ENCODE data around the gene EHMT1. TPM values are rescaled to one million over a fixed set of nuclear protein-coding genes. Genes with fewer than 3 reads are reported as not detected.
A peak's percentile ranks its signal among the peaks of the same experiment; 100 is the strongest.

EHMT1 gene
- total and polyA plus RNA-seq, 8 donors, result 29.9 to 51.1 (median 32.6) TPM

DNA sequence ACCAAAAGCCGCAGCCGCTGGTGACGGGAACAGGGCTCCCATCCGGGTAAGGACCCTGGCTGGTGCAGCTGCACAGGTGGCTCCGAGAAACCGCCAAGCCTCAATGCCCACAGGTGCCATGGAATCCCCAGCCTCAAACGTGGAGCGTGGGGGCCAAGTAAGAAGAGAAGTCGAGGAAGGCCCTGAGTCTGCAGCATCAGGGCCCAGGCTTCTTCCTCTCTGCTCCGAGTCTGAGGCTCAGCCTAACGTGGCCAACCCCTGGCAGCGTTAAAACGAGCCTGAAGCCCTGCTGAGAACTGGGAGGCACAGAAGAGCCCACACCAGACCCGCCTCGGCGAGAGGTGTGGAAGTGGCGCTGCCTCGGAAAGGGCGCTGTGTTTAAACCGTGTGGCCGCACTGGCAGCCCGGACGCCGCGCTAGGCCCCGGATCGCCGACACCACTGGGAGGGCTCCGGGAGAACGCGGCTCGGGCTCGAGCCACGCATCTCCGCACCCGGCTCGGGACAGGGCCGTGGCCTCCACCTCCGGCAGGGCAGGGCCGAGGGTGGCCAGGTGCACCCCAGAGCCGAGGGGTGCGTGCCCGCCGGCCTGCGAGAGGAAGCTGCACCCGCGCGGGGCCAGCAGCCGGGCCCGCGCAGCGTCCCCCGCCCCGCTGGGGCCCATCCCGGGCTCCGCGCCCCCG is 29.2 kb upstream of the EHMT1 start:
- peak in 3 of 6 donors; percentile 53 to 82 (median 66) for DNase-seq
- ATAC-seq, result no peak
- H3K27ac ChIP-seq, result no peak overlapping the region
- no peaks in the 10 kb centered on the region for H3K9me3 ChIP-seq
- 5 to 9% methylated on average over 40 to 58 of the region's 58 CpGs for WGBS, 2 donors
- no peak for FAIRE-seq
- peak overlapping the region; percentile 38 to 86 (median 57) for H3K4me3 ChIP-seq
- peaks cover 0 to 11% (median 7%) of the 10 kb centered on the region in 3 donors for H3K36me3 ChIP-seq
- intact Hi-C loops (cut with DNase I), result no loop called here
- TF ChIP-seq, protein P1, sequence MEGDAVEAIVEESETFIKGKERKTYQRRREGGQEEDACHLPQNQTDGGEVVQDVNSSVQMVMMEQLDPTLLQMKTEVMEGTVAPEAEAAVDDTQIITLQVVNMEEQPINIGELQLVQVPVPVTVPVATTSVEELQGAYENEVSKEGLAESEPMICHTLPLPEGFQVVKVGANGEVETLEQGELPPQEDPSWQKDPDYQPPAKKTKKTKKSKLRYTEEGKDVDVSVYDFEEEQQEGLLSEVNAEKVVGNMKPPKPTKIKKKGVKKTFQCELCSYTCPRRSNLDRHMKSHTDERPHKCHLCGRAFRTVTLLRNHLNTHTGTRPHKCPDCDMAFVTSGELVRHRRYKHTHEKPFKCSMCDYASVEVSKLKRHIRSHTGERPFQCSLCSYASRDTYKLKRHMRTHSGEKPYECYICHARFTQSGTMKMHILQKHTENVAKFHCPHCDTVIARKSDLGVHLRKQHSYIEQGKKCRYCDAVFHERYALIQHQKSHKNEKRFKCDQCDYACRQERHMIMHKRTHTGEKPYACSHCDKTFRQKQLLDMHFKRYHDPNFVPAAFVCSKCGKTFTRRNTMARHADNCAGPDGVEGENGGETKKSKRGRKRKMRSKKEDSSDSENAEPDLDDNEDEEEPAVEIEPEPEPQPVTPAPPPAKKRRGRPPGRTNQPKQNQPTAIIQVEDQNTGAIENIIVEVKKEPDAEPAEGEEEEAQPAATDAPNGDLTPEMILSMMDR (IDR thresholded peaks at IDR 0.05), result no peak
- H3K4me1 ChIP-seq, result peaks cover 4 to 25% (median 11%) of the 10 kb centered on the region in 3 donors
- no peaks in the 10 kb centered on the region for H3K27me3 ChIP-seq

DNA sequence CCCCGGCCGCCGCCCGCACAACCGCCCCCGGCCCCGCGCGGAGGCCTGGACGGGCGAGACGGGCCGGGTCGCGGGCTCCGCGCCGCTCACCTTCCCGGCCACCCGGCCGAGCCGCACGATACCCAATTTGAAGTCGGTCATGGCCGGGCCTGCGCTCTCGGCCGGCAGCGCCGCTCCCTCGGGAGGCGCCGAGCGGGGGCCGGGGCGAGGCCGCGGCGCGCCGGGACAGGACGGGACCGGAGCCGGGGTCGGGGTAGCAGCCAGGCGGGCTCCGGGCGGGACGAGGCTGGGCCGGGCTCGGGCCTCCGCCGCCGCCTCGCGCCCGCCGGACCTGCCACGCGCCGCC is 28.7 kb upstream of the EHMT1 start:
- TF ChIP-seq, protein P1 (IDR thresholded peaks at IDR 0.05), result no peak
- Histone ChIP-seq H3K4me1 (peaks cover 4 to 25% (median 11%) of the 10 kb centered on the region in 3 donors), H3K4me3 (peak overlapping the region; percentile 38 to 86 (median 57)), H3K36me3 (peaks cover 0 to 11% (median 7%) of the 10 kb centered on the region in 3 donors), H3K27ac (no peak overlapping the region), H3K9me3 (no peaks in the 10 kb centered on the region), H3K27me3 (no peaks in the 10 kb centered on the region)
- ATAC-seq, result no peak
- no peak for DNase-seq
- FAIRE-seq, result no peak
- WGBS, 2 donors, result 0 to 1% methylated on average over 36 to 61 of the region's 61 CpGs
- intact Hi-C loops (cut with DNase I), result no loop called here

DNA sequence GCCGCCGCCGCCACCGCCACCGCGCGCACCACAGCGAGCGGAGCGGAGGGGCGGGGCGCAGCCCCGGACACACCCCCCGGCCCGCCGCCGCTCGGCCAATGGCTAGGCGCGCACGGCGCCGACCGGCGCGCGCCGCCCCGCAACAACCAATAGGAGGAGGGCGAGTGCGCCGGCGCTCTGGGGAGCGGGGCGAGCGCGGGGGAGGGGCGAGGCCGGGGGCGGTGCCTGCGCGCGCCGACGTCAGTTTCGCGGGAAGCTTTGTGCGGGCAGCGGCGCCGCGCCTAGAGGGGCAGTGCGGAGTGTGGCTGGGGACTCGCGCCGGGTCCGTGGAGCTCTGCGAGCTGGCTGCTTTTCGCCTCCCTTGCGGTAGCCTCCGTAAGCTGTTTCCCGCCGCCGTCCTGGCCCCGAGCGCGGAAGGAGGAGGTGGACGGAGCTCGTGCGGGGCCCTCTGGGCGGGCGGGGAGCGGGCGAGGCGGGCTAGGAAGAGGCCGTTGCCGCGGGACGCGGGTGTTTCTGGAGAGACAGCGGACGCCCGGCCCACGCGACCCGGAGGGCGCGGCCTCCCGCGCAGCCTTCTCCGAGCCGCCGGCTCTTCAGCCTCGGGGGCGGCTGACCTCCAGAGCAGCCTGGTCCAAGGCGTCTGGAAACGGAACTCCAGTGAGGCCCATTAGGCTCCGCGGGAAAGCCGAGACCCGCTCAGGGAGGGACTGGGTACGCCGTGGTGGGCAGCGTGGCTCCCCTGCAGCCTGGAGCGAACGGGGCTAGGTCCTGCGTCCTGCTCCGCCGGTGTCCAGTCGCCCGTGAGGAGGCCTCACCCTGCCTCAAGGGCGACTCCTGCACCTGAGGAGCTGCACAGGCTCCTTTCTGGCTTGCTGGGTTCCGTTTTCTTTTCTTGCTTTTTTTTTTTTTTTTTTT is 28.1 kb upstream of the EHMT1 start, which contains the start of gene ZMYND19:
TSS of gene ZMYND19 (minus strand) at position 44 of the 915 bp plus-strand sequence. CDS start 249 bp downstream, outside the sequence.
- Histone ChIP-seq H3K27ac (peak within 1 kb of the TSS in 2 of 4 donors; percentile 3 to 46), H3K36me3 (peaks cover 0 to 11% (median 7%) of the 10 kb centered on the region in 3 donors), H3K4me1 (peaks cover 4 to 25% (median 11%) of the 10 kb centered on the region in 3 donors), H3K27me3 (no peaks in the 10 kb centered on the region), H3K9me3 (no peaks in the 10 kb centered on the region), H3K4me3 (peak within 1 kb of the TSS; percentile 42 to 86 (median 57))
- TF ChIP-seq, protein P1 (IDR thresholded peaks at IDR 0.05), result no peak
- intact Hi-C loops (cut with DNase I), result no loop called here
- FAIRE-seq (no peak), ATAC-seq (peak; percentile 88 to 97 (median 93)), DNase-seq (peak; percentile 84 to 98 (median 93))
- WGBS, 2 donors, result 1% methylated on average over 58 to 113 of the region's 113 CpGs

DNA sequence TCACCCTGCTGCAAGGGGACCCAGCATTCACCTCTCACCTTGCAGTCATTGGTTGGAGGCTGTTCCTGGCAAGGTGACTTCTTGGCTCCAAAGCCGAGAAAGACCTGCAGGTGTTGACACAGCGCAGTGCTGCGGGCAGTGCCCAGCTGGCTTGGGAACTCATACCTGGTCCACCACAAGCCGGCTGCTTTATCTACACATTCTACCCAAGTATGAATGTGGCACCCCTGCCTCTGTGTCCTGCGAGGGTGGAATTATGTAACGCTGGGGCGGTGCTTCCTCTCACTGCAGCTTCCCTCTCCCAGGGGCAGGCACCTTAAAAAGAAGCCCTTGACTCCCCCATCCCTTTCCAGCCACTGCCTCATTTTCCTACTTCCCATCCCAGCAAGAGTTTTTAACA is 26.0 kb upstream of the EHMT1 start:
- Histone ChIP-seq H3K4me3 (no peak overlapping the region), H3K36me3 (no peaks in the 10 kb centered on the region), H3K27ac (peak overlapping the region in 3 of 4 donors; percentile 22 to 74 (median 51)), H3K4me1 (peaks cover 4 to 25% (median 11%) of the 10 kb centered on the region in 3 donors), H3K27me3 (no peaks in the 10 kb centered on the region), H3K9me3 (no peaks in the 10 kb centered on the region)
- WGBS, 2 donors, result 23 to 32% methylated on average over 7 of the region's 7 CpGs
- TF ChIP-seq, protein P1 (IDR thresholded peaks at IDR 0.05), result no peak
- ATAC-seq (peak; percentile 62 to 86 (median 75)), DNase-seq (peak; percentile 70 to 91 (median 88)), FAIRE-seq (no peak)
- intact Hi-C loops (cut with DNase I), result no loop called here
